ENCODE data around the gene ALKBH2.

GRCh38 chr12:109085590-109085989 lies 7.7 kb downstream of the ALKBH2 start:
- TF ChIP-seq CTCF (IDR thresholded peaks at IDR 0.05; ENCODE audit: poor library complexity, severe bottlenecking): no peak
- TF ChIP-seq POLR2AphosphoS5 (IDR thresholded peaks at IDR 0.05): no peak
- no peak for TF ChIP-seq TAF1 (IDR thresholded peaks at IDR 0.05; ENCODE audit: low read depth)
- TF ChIP-seq EP300 (conservative IDR thresholded peaks at IDR 0.05; ENCODE audit: poor library complexity, severe bottlenecking): no peak
- TF ChIP-seq SMC3 (conservative IDR thresholded peaks at IDR 0.05; ENCODE audit: poor library complexity): no peak
- TF ChIP-seq EZH2 (IDR thresholded peaks at IDR 0.05; ENCODE audit: borderline replicate concordance, insufficient read depth, low read length, poor library complexity, severe bottlenecking): no peak
- no peak for TF ChIP-seq MXI1 (conservative IDR thresholded peaks at IDR 0.05; ENCODE audit: poor library complexity, severe bottlenecking)

Data from neural cell (in vitro differentiated cells).